Keratinocyte (primary cell): ENCODE measurements around the gene FLNC.

Source experiments
- EZH2 ChIP-seq: IDR thresholded peaks from one replicate; pipeline ENCODE4 v1.6.1; 2012; ENCODE audit warnings: inconsistent platforms, mild to moderate bottlenecking, low read length, moderate library complexity
- TF ChIP-seq, protein P1 (sequence below), 3 experiments: IDR thresholded peaks in 1 of 3; conservative IDR thresholded peaks in 1 of 3; optimal IDR thresholded peaks in 1 of 3; 2 replicates in 2 of 3; 3 replicates in 1 of 3; pipeline versions ENCODE3 to v1.5.1; 2011; ENCODE audit warnings: low read length in 3 of 3, mild to moderate bottlenecking in 3 of 3, moderate library complexity in 2 of 3, control low read depth in 1 of 3, inconsistent platforms in 1 of 3; ENCODE audit not compliant: insufficient read depth in 2 of 3; ENCODE audit errors: extremely low read depth in 1 of 3

DNA sequence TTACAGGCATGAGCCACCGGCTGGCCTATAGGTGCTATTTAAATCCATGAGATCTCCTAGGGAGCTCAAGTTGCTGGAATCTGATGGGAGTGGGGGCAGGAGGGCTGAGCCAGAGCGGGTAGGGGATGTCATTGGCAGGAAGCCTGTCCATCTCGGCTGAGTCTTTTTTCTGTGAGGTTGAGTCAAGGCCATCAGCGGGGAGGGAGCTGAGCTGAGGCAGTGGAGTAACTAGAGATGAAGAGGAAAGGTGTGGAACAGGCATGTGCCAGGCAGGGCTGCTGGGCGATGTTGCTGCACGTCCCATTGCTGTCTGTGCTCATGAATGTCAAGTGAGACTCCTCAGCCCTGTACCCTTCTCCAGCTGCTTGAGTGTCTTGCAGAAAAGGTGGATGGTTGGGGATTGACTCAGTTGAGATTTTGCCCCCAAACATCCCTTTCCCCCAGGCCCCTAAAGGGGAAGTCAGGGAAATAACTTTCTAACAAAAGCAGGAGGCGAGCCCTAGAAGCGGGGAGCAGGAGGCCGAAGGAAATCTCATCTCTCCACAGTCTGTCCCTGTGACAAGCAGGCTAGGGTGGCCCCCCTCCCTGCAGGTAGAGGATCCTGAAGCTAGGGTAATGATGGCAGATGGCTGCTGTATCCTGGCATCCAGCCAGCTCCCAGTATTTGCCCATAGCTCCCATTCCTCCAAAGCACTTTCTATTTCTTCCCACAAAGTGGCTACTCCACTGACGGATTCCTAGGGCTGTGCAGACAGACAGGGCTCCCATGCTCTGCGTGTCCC, 37.8 kb downstream of the FLNC start:
- TF ChIP-seq, protein P1, sequence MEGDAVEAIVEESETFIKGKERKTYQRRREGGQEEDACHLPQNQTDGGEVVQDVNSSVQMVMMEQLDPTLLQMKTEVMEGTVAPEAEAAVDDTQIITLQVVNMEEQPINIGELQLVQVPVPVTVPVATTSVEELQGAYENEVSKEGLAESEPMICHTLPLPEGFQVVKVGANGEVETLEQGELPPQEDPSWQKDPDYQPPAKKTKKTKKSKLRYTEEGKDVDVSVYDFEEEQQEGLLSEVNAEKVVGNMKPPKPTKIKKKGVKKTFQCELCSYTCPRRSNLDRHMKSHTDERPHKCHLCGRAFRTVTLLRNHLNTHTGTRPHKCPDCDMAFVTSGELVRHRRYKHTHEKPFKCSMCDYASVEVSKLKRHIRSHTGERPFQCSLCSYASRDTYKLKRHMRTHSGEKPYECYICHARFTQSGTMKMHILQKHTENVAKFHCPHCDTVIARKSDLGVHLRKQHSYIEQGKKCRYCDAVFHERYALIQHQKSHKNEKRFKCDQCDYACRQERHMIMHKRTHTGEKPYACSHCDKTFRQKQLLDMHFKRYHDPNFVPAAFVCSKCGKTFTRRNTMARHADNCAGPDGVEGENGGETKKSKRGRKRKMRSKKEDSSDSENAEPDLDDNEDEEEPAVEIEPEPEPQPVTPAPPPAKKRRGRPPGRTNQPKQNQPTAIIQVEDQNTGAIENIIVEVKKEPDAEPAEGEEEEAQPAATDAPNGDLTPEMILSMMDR (optimal IDR thresholded peaks at IDR 0.05 in 1 of 3, IDR thresholded peaks at IDR 0.05 in 1 of 3, conservative IDR thresholded peaks at IDR 0.05 in 1 of 3; ENCODE audit: extremely low read depth in 1 of 3, insufficient read depth in 2 of 3, low read length in 3 of 3): no peak
- no peak for TF ChIP-seq EZH2
